MCF 10A (cell line): Measurements from ENCODE around the gene AMZ1. TPM values are rescaled to one million over a fixed set of nuclear protein-coding genes. Genes with fewer than 3 reads are reported as not detected.
A peak's percentile ranks its signal among the peaks of the same experiment; 100 is the strongest.

Experiments used
- Bru-seq: library from RNA; stranded (reverse); fragments of 400-500 nt; gene quantifications from one replicate; lab custom pipeline; 2021; lab: Mats Ljungman, UMichigan
- BruChase-seq, 2 experiments: library from RNA; stranded (reverse); fragments of 400-500 nt; gene quantifications; one replicate each; lab custom pipeline; 2021; lab: Mats Ljungman, UMichigan
- BruUV-seq: library from RNA; stranded (reverse); fragments of 400-500 nt; replicated peaks from 2 replicates; lab custom pipeline; 2021; lab: Mats Ljungman, UMichigan
- CTCF ChIA-PET: fragments of 300-600 bp; sonication (Branson Sonifier 250); formaldehyde crosslinking; extraction: SDS; loops from one replicate; lab custom pipeline; 2021; ENCODE audit warnings: antibody characterized with exemption, inconsistent platforms; lab: Yijun Ruan, JAX
- POLR2A ChIA-PET: fragments of 300-600, 350-650 bp; sonication (Branson Sonifier 250); formaldehyde crosslinking; extraction: SDS; loops from one replicate; lab custom pipeline; 2020; ENCODE audit warnings: antibody characterized with exemption, inconsistent platforms; lab: Yijun Ruan, JAX
- DNase-seq: peaks from one replicate; pipeline ENCODE4 v3.0.0-alpha.2; 2018; ENCODE audit not compliant: unreplicated experiment
- H3K27ac Mint-ChIP-seq: one replicate; pipeline ENCODE4 v1.8.0; 2022; ENCODE audit warnings: mild to moderate bottlenecking, low read depth, mixed read lengths; ENCODE audit not compliant: unreplicated experiment
- H3K27me3 Mint-ChIP-seq: one replicate; pipeline ENCODE4 v1.8.0; 2022; ENCODE audit warnings: mixed read lengths; ENCODE audit not compliant: insufficient read depth, unreplicated experiment
- H3K36me3 Mint-ChIP-seq: one replicate; pipeline ENCODE4 v1.8.0; 2022; ENCODE audit warnings: mild to moderate bottlenecking, moderate library complexity, mixed read lengths; ENCODE audit not compliant: insufficient read depth, unreplicated experiment
- H3K4me1 Mint-ChIP-seq: one replicate; pipeline ENCODE4 v1.8.0; 2022; ENCODE audit warnings: mixed read lengths; ENCODE audit not compliant: insufficient read depth, unreplicated experiment
- H3K4me3 Mint-ChIP-seq: one replicate; pipeline ENCODE4 v1.8.0; 2022; ENCODE audit warnings: mild to moderate bottlenecking, moderate library complexity, mixed read lengths; ENCODE audit not compliant: unreplicated experiment
- H3K9me3 Mint-ChIP-seq: one replicate; pipeline ENCODE4 v1.8.0; 2022; ENCODE audit warnings: mixed read lengths; ENCODE audit not compliant: unreplicated experiment
- CTCF ChIP-seq: fragments of 200-600 bp; IDR thresholded peaks from one replicate; pipeline ENCODE4 v1.8.0; 2022; ENCODE audit warnings: antibody characterized with exemption, mild to moderate bottlenecking; ENCODE audit not compliant: unreplicated experiment
- intact Hi-C: fragments of 100-400 bp; cut with micrococcal nuclease; formaldehyde crosslinking; loops from 2 replicates; pipeline ENCODE4 v1.14.1; 2022
- long read RNA-seq: library from polyadenylated mRNA; stranded (forward); transcript quantifications from one replicate; pipeline ENCODE4 v2.0.0, GENCODE V29; 2022
- total RNA-seq: library from RNA; stranded (reverse); gene quantifications from 2 replicates; pipeline ENCODE4 v1.2.3, GENCODE V29; 2022

Gene AMZ1
- total RNA-seq (not detected in 2 replicates), Bru-seq, nascent RNA (percentile 3 among the genes with signal in this experiment), BruChase-seq, experiment 1, labeled RNA remaining after a 6-hour chase (percentile 8 among the genes with signal in this experiment), BruChase-seq, experiment 2, labeled RNA remaining after a 2-hour chase (not detected)
- long read RNA-seq, partial matches to known transcripts = 0 of 2 reads
- long read RNA-seq, other reads (novel, unspliced or antisense) = 2 of 2 reads

GRCh38 chr7:2687881-2688318 is at the start of gene AMZ1:
AMZ1 (plus strand) TSS chr7:2688202; CDS start chr7:2700452, 12,250 bp downstream.
- no peak for TF ChIP-seq CTCF
- Mint-ChIP-seq H3K36me3 (no peaks in the 10 kb centered on the region), H3K9me3 (no peaks in the 10 kb centered on the region), H3K4me3 (no peak within 1 kb of the TSS), H3K27me3 (peaks cover 14% of the 10 kb centered on the region), H3K27ac (no peak within 1 kb of the TSS), H3K4me1 (peaks cover 5% of the 10 kb centered on the region)
- DNase-seq = no peak
- no TSS peak for BruUV-seq
- POLR2A ChIA-PET = no interaction called here
- intact Hi-C loops = no loop called here
- CTCF ChIA-PET = interaction anchor here (0.7 kb wide), 1 partner anchor 921 kb away, joined by 3 read pairs; no protein-coding TSS in a partner anchor

GRCh38 chr7:2638224-2638991 is 49.6 kb upstream of the AMZ1 start:
- intact Hi-C loops = no loop called here
- Mint-ChIP-seq H3K36me3 (no peaks in the 10 kb centered on the region), H3K27ac (no peak overlapping the region), H3K4me3 (no peak overlapping the region), H3K4me1 (peaks cover 6% of the 10 kb centered on the region), H3K9me3 (no peaks in the 10 kb centered on the region), H3K27me3 (no peaks in the 10 kb centered on the region)
- DNase-seq = no peak
- no TSS peak for BruUV-seq
- POLR2A ChIA-PET = interaction anchor here (0.6 kb wide), 1 partner anchor 7 kb away, joined by 3 read pairs; the partner anchor contains the start of gene TTYH3
- CTCF ChIA-PET = no interaction called here
- no peak for TF ChIP-seq CTCF

GRCh38 chr7:2639181-2639681 is 48.8 kb upstream of the AMZ1 start:
- H3K27ac Mint-ChIP-seq = no peak overlapping the region
- ChIA-PET POLR2A (interaction anchor here (0.5 to 0.6 kb wide), 2 partner anchors 8 to 80 kb away, joined by 3 read pairs; partner anchors contain the start of gene TTYH3), CTCF (no interaction called here)
- intact Hi-C loops = no loop called here
- no peak overlapping the region for H3K4me3 Mint-ChIP-seq
- no peak for TF ChIP-seq CTCF
- no TSS peak for BruUV-seq
- H3K36me3 Mint-ChIP-seq = no peaks in the 10 kb centered on the region
- no peaks in the 10 kb centered on the region for H3K27me3 Mint-ChIP-seq
- no peak for DNase-seq
- H3K9me3 Mint-ChIP-seq = no peaks in the 10 kb centered on the region
- H3K4me1 Mint-ChIP-seq = no peaks in the 10 kb centered on the region
